Activated T-helper 1 cell treated with anti-CD3 and anti-CD28 coated beads, Interleukin-2, amount 50 U/mL, for 16 hours (primary cell): ENCODE measurements around the gene MMP15.

Experiments
- DNase-seq, 2 donors: peaks; one replicate each; pipeline ENCODE4 v3.0.0-alpha.2; 2020; ENCODE audit warnings: low read depth in 1 of 2, low spot score in 1 of 2

The MMP15 gene

DNA sequence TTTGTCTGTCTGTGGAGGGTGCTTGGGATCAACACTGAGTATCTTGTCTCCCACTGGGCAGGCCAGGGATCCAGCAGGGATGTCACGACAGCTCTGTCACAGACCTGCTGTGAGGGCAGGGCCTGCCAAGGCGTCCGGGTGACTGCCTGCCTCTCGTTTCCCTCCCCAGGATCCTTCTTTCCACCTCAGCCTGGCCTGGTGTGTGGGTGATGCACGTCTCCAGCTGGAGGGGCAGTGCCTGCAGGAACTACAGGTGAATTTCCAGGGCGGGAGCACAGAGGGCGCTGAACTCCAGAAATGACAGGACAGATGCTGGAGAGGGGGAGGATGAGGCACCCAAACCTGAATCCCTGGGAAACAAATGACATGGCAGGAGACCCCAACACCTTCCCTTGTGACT is 6.8 kb upstream of the MMP15 start:
- DNase-seq, result no peak

DNA sequence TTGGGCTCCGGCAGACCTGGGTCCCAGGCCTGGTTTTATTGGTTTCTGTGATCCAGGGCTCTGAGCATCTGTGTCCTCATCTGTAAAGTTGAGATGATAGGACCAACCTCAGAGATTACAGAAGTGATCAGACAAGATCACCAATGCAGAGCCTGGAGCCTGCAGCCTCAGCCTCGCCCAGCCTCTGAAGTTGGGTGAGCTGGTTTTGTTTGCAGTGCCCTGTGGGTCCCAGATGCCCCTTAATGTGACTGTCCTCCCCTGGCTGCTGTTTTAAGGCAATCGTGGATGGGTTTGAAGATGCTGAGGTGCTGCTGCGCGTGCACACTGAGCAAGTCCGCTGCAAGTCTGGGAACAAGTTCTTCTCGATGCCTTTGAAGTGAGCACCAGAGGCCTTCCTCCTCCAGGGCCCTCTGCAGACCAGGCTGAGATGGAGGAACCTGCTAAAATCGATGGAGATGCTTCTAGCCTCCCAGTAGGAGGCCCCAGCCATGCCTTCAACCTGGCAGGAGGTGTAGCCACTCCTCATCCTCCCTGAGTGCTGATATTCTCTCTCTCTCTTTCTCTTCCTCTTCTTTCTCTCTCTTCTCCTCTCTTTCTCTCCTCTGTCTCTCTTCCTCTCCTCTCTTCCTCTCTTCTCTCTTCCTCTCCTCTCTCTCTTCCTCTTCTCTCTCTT is 5.6 kb upstream of the MMP15 start:
- no peak for DNase-seq

GRCh38 chr16:58020628-58021521 is 4.7 kb upstream of the MMP15 start:
- peak in 1 of 2 donors; percentile 45 for DNase-seq

DNA sequence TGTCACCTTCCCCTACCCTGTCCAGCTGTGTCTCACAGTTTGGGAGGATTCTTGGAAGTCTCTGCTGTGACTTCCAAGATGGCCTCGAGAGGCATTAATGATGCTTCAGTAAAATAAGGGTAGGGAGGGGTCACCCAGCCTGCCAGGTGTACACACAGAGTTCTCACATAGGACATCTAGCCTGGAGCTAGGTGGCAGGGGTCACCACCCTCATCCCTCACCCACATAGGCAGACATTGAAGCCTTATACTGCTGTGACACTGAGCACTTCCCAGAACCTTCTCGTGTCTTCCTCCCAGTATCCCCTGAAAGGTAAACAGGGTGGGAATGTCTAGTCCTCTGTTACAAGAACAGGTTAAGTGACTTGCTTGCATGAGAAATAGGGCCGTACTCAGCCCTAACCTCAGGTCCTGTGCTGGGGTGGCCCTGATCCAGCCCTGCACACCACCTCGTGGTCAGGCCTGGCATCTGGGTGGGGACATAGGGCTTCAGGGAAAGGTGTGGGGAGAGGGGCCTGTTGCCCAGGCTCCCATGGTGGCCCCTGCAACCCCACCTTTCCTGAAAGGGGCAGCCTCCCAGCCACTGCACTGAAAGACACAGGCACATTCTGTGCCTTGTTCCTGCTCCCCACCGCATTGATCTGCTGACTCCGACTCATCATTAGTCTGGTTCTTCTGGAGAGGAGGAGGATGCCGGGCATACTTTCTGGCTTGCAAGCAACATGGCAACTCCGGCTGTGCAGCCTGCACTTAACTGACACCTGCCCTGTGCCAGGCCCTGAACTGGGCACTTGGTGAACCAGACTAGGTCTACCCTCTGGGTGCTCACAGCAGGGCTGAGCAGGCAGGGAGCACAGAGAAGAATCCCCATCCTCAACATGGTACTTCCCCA is 3.6 kb upstream of the MMP15 start:
- DNase-seq, result no peak

- no peak for DNase-seq
Observed at GRCh38 chr16:58022601-58023371, 2.8 kb upstream of the MMP15 start.

- DNase-seq, result no peak
Observed at GRCh38 chr16:58024486-58025350, 836 bp upstream of the MMP15 start.

DNA sequence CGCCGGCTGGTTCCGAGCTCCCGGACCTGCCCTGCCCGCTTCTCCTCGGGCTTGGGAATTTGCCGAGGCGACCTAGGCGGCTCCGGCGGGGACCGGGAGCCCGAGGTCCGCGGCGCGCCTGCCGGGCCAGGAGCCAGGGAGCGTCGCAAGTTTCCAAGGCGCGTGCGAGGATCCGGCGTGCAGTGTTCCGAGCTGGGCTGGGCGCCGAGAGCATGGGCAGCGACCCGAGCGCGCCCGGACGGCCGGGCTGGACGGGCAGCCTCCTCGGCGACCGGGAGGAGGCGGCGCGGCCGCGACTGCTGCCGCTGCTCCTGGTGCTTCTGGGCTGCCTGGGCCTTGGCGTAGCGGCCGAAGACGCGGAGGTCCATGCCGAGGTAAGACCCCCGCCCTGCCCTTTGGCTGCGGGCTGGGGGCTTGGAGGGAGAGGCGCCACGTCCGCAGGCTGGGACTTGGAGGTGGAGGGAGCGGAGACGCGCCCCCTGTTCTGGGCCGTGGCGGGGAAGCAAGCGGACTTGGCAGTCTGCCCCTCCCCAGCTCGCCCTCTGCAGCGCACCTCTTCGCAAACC is 668 bp downstream of the MMP15 start:
- DNase-seq, result no peak

GRCh38 chr16:58026705-58027160 is 1.2 kb downstream of the MMP15 start:
- no peak for DNase-seq

- no peak for DNase-seq
Observed at GRCh38 chr16:58027161-58027915, 1.8 kb downstream of the MMP15 start.

- DNase-seq, result no peak
Observed at GRCh38 chr16:58027916-58028455, 2.4 kb downstream of the MMP15 start.

DNA sequence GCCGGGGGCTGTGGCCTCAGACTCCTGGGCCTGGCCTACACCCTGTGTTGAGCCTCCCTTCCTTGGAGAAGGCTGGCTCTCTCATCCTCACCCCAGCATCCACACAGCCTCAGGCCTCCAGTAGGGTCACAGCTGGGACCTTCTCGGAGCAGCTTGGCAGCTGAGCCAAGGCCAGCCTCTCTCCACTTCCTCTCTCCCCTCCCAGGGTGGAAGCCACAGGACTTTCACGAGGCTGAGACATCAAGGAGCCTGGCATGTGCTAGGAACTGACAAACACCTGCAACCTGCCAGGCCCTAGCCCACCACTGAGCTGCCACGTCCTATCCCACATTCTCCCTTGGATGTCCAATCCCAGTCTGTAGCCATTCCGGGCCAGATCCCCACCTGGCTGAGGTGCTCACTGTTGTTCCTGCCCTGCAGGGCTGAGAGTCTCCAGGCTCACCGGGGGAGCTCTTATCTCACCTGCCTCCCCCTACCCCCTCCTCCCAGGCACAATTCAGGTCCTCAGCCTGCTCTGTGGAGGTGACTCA is 3.1 kb downstream of the MMP15 start:
- no peak for DNase-seq

GRCh38 chr16:58029410-58029809 is 3.9 kb downstream of the MMP15 start:
- no peak for DNase-seq

DNA sequence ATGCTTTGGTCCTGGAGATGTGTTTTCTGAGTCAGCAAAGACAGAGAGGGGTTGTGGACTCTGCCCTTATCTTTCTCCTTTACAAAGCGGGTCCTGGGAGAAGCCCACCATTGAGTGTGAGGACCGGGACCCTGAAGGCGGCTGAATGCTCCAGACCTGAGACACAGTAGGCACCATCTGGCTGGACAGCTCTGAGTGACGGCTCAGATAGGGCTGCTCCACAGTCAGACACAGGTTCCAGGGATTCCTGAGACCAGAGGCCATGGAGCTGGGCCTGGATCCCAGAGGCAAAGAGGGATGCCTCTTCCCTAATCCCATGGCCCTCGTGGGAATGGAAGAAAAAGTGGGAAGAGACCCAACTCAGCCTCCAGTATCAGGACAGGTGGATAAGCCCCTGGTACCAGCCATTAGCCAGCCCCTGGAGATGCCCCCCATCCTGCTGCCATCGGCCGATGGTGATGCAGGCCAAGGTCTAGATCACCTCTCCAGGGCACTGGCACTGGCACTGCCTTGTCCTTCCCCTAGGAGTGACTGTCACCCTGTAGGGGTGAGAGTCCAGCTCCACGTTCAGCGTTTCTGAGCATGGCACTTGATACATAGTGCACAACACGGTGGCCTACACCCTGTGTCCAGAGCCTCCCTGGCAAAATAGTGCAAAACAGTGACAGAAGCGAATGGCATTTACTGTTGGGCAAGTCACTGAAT is 4.7 kb downstream of the MMP15 start:
- DNase-seq, result no peak

DNA sequence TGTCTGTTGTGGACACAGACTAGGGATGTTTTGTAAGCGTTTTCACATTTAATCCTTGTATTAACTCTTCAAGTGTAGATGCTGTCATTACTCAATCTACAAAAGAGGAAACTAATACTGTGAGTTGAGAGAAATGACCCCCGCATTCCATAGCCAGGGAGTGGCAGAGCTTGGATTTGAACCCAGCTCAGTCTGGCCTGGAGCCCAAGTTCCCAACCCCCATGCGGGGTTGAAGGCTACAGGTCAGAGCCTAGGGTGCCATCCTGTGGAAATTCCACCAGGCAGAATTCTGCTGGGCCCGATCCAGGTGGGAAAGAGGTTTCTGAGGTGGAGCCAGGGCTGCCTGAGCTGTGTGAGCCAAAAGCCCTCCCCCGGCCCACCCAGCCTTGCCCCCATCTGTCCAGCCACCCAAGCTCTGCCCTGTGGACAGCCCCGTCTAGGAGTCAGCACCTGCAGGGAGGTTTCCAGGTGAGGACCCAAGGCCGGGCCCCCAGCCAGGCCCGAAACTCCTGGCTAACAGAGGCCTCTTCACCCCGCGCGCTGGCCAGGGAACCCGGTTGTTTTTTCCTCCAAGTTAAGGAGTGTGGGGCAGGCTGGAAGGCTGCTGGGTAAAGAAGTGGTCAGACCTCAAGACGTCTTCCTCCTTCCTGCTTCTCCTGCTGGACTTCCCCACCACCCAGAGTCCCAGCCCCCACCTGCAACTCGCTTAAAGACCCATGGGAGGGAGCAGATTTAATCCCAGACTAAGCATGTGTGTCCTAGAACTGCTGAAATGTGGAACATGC is 5.7 kb downstream of the MMP15 start:
- DNase-seq, result no peak

DNA sequence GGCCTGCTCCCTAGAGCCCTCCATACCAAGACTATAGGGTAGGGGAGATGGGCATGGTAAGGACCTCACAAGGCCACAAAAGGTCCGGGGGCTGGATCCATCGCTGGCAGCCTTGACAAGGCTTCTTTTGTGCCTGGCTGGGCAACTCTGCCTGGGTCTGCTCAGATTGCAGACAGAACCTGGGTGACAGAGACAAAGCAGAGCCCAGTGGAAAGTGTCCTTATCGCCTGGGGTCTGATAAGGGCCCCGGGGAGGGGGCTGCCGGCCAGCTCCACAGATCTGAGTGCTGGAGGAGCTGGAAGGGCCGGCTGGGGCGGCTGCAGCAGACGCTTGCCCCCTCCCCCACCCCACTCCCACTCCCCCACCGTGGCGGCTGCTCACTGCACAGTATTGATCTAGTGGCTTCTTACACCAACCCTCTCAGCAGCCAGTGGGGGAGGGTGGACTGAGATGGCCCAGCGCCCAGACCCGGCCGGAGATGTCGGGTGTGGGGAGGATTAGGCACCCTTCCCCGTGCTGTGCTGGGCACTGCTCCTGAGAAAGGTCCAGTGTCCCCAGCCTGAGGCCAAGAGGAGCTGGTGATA is 7.2 kb downstream of the MMP15 start:
- no peak for DNase-seq

DNA sequence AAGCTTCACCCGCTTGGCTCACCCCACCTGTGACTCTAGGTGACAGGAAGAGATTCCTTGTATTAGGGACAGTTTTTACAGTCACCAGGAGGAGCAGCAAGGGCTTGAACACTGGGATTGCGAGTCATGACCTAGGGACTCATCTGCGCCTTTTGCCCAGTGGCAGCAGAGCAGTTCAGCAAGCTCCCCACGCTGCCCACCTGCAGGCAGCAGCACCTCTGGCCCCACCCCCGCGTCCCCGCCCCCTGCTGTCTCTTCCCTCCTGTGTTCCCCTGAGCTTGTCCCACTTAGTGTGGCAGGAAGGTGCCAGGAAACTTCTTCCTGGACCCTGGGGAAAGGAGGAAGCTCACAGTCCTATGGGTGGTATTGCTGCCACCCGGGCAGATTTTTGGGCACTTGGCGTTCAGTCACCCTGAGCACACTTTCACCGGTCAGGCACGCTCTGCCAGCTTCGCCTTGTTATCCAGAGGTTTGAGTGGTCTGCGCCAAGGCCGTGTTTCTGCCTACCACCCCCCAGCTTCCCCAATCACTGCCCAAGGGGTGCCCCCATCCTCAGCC is 8.7 kb downstream of the MMP15 start:
- no peak for DNase-seq
